Measurements from ENCODE around the gene CCIN.

DNA sequence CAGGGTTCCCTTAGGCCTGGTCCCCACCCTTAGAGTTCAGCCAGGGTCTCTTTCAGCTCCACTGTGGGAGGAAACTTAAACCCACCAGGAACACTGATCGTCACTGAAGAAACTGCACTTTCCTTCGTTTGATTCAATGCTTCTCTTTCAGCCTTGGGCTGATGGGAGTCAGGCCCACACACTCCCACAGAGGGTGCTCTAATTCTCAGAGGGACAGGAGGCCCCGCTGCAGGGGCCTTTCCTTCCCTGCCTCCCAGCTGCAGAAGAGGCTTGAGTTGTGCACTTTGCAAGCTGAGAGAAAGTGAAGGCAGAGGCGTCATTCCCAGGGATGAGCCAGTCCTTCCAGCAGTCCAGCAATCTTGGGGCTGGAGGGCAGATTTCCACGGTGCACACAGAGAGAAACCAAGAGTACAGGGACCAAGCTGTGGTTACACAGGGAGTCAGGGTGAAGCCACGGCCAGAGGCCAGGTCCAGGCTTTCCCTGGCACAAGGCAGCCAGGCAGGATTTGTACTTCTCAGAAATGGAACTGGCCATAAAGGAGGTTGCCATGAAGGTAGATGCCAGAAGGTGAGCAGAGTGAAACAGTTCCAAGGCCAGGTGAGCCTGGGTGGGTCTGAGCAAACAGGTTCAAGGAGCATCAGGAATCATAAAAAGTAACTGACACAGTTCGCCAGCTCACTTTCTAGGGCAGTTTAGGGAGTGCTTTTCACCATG, 43.0 kb upstream of the CCIN start:
- TF ChIP-seq POLR2A (IDR thresholded peaks at IDR 0.05; ENCODE audit: low read depth, low read length) (no peak), POLR2AphosphoS5 (IDR thresholded peaks at IDR 0.05; ENCODE audit: low read depth, low read length) (no peak)

All from GM12892 (cell line).